GM19035 (cell line): Measurements from ENCODE around the gene FARS2.
"Not testable (repeated sequence)": the region's sequence is repeated elsewhere in the genome, so short reads cannot be mapped to it uniquely, and the experiment has no call there.

ENCODE experiments used
- ATAC-seq: cut with Tn5 transposase; IDR thresholded peaks from one replicate; pipeline ENCODE4 v1.9.1; 2021; ENCODE audit not compliant: unreplicated experiment

The FARS2 gene

DNA sequence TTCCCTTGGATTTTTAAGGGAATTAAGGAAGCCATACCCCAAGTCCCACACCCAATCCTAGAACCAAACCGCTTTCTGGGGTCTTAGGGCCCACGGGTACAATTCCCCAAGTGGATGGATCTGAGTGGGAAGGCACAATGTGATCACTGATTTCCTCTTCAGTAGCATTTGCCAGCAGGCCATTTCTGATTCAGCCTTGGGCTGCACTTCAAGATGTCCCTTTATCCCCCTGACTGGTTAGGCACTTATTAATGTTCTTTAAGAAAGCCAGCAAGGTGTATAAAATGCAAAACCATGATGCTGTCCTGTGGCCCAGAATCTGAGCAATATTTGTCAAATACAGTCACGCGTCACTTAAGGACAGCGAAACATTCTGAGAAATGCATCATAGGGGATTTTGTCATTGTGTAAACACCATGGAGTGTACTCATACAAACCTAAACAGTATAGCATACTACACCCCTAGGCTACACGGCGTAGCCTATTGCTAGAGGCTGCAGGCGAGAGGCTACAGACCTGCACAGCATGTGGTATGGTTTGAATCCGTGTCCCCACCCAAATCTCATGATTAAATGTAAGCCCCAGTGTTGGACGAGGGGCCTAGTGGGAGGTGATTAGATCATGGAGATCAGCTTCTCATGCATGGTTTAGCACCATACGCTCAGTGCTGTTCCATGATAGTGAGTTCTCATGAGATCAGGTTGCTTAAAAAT lies 511.3 kb downstream of the FARS2 start:
- no peak for ATAC-seq

- no peak for ATAC-seq
These were observed 514.8 kb downstream of the FARS2 start for GRCh38 chr6:5776104-5776503.

DNA sequence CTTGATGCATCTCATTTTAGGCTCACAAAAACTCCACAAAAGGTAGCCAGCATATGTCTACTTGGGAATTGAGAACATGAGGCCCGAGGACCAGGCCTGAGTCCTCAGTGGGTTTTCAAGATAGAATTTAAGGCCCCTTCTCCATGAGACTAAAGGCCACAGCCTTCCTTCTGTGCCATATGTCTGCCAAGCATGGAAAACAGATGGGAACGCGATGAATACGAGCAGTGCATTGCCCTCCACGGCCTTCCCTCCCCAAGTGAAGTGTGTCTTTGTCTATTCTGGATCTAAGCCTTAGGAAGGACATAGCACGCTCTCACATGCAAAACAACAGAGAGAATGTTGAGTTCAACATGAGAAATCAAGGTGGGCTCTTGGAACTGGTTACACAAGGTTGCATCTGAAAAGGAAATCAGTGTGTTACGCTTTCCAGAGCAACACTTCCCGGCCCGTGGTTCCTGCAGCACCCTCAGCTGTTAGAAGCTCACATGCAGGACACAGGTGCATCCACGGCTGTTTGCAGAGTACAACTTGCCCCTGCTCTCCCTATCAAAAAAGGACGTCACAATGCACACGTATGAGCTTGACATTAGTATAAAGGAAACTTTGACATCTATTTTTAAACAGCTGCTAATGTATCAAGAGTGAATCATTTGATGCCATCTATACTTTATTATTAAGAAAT lies 515.5 kb downstream of the FARS2 start:
- ATAC-seq: no peak

DNA sequence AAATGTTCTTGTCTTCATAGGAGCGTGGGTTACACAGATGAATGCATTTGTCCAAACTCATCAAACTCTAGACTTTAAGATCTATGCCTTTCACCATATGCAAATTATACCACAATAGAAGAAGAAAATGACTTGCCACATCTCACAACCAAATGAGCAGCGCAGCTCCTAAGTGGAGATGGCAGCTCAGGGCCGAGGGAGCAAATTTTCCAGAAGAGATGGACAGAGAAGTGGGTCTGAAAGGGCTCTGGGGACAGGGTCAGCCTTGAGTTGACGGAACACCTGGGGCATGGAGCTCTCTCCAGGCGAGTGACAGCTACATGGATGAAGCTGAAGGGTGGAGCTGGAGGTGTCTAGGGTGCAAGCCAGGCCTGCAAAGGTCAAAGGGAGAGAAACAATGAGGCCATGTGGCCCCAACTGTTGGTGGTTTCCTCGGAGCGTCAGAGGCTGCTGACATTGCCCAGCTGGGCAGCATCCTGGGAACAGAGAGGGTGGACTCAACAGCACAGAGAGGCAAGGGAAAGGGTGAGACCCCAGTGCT lies 517.1 kb downstream of the FARS2 start:
- peak; percentile 95 for ATAC-seq

DNA sequence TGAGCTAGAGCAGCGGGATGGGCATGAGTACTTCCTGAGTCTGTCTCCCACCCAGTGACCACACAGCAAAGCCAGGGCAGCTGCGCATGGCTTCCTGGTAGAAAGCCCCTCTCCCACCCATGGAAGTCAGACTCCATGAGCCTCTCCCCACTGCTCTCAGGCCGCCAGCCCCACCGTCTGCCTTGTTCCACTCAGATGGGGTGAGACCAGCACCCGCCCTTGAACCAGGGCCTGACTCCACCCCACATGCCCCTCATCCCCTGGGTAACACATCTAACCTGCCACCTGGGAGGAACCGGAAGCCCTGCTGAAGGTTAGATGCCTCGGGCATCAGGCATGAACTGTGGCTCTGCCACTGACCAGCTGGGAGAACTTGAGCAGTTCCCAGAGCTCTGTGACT lies 517.6 kb downstream of the FARS2 start:
- ATAC-seq: no peak

DNA sequence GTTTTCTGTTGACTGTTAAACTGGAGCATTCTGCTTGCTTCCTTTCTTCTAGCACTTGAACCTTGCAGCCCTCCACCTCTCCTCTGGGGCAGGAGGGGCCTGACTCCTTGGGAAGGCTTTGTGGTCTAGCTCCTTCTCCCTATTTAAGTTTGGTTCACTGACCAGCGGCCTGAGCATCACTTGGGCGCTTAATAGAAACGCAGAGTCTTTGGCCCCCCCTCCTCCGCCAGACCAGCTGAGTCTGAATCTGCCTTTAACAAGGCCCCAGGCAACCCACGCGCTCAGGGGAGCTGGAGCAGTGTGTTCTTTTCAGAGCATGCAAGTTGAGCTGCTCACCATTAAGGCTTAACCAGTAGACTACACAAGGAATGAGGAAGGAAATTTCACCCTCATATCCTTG lies 519.7 kb downstream of the FARS2 start:
- no peak for ATAC-seq

DNA sequence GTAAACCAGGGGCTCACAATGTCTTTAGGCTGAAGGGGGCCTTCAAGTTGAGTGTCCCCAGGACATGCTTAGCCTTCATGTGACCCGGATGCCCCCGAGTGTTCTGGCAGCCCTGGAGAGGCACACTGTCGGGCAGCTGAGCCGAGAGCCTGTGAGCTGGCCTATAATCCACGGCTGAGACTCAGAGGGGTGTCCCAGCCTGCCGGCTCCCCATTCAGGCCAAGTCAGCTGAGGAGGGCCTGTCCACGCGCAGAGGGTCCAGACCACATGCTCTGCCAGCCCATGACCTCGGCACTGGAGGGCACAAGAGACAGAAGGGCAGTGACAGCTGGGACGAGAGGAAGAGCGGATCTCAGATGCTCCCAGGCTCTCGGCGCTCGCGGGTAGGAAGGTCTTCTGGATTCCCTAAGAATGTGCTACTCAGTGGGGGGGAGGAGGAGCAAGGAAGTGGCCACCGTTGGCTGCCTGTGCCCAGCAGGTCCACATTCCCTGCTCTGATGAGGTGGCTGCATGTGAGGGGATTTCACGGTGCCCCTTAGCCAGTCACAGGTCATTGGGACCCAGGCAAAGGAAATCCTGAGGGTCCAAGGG lies 520.7 kb downstream of the FARS2 start:
- ATAC-seq: no peak

- no peak for ATAC-seq
These were observed 521.7 kb downstream of the FARS2 start for GRCh38 chr6:5782783-5783547.

DNA sequence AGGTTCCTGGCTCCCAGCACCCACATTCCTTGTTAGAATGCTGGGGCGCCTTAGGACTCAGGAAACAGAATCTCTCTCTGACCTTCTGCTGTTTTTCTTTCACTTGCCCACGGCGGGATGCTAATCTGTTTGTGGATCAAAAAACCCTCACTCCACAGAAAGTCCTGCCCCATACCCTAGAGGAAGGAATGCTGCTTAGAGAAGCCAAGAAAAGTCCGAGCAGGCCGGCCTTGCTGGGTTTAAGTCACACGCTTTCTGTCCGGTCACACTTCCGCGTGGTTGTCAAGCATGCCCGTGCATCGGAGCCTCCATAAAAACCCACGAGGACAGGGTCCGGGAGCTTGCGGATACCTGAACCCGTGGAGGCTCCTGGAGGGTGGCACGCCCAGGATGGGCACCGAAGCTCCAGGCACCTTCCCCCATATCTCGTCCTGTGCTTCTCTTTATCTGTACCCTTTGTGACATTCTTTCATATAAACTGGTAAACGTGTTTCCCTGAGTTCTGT lies 522.3 kb downstream of the FARS2 start:
- ATAC-seq: no peak

DNA sequence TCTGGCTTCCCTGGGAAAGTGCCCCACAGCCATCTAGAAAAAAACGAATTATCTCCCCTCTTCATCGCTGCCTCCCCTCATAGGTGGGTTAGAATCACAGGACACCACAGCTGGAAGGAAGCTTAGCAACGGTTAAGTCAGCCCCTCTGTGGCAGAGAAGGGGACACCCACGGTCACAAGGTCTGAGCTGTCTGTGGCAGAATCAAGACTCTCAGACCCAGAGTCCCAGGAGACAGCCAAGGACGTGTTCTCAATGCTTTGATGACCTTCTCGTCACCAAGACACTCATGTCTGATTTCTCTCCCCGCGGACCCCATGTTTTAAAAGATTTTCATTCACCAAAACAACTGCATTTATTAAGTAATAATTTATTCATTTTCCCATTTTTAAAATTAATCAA lies 523.9 kb downstream of the FARS2 start:
- ATAC-seq: no peak

- ATAC-seq: no peak
These were observed 525.1 kb downstream of the FARS2 start for GRCh38 chr6:5786321-5786968.

GRCh38 chr6:5786969-5787720 lies 525.8 kb downstream of the FARS2 start:
- ATAC-seq: no peak

DNA sequence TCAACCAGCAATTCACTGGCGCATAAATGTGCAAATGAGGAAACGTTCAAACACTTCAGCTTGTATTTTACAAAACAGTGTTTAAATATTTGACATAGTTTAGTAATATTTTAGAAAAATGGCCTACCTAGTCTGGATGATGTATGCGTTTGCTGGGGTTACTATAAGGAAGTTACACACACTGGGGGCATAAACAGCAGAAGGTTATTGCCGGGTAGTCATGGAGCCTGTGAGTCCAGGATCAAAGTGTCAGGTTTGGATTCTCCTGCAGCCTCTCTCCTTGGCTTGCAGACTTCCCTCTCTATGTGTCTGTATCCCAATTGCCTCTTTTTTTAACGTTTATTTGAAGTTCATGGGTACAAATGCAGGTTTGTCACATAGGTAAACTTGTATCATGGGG lies 528.1 kb downstream of the FARS2 start:
- not testable (repeated sequence) for ATAC-seq

DNA sequence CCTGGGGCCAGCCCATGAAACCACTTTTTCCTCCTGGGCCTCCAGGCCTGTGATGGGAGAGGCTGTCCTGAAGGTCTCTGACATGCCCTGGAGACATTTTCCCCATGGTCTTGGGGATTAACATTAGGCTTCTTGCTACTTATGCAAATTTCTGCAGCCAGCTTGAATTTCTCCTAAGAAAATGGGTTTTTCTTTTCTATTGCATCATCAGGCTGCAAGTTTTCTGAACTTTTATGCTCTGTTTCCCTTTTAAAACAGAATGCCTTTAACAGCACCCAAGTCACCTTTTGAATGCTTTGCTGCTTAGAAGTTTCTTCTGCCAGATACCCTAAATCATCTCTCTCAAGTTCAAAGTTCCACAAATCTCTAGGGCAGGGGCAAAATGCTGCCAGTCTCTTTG lies 535.2 kb downstream of the FARS2 start:
- ATAC-seq: not testable (repeated sequence)

- not testable (repeated sequence) for ATAC-seq
These were observed 545.1 kb downstream of the FARS2 start for GRCh38 chr6:5806406-5806805.

GRCh38 chr6:5809450-5809849 lies 548.1 kb downstream of the FARS2 start:
- ATAC-seq: no peak

- ATAC-seq: no peak
These were observed 550.7 kb downstream of the FARS2 start for GRCh38 chr6:5811997-5812396.

DNA sequence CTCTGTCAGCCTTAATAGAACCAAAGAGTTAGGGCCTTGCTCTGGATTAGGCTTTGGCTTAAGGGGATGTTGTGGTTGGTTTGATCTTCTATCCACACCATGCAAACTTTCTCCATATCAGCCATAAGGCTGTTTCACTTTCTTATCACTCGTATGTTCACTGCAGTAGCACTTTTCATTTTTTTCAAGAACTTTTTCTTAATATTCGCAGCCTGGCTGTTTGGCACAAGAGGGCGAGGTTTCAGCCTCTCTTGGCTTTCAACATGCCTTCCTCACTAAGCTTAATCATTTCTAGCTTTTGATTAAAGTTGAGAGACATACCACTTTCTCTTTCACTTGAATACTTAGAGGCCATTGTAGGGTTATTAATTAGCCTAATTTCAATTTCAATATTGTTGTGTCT lies 552.3 kb downstream of the FARS2 start:
- ATAC-seq: no peak

DNA sequence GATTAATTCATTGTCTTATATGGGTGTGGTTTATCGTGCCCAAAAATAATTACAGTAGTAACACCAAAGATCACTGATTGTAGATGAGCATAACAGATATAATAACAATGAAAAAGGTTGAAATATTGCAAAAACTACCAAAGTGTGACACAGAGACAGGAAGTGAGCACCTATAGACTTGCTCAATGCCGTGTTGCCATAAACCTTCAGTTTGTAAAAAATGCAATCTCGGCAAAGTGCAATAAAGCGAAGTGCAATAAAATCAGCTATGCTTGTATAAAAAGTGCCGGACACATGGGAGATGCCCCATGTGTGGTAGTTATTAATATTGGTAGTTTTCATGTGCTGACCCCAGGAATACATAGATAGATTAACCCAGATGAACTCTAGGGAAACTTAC lies 552.8 kb downstream of the FARS2 start:
- ATAC-seq: no peak

GRCh38 chr6:5814901-5815300 lies 553.6 kb downstream of the FARS2 start:
- ATAC-seq: no peak
